Renal pelvis (tissue), 4 donors: ENCODE results near the gene HDAC4. TPM values are rescaled to one million over a fixed set of nuclear protein-coding genes. Genes with fewer than 3 reads are reported as not detected.

Experiments used
- DNase-seq: peaks from one replicate; pipeline ENCODE4 v3.0.0-alpha.2; 2013
- polyA plus RNA-seq, 3 donors: library from polyadenylated mRNA; unstranded; fragments of 120-200 nt; gene quantifications; one replicate each; pipeline ENCODE4 v1.2.1, GENCODE V29; 2013; ENCODE audit not compliant: insufficient read length in 3 of 3

The HDAC4 gene
- polyA plus RNA-seq, 3 donors, result 13.7 to 23.9 (median 14.0) TPM

DNA sequence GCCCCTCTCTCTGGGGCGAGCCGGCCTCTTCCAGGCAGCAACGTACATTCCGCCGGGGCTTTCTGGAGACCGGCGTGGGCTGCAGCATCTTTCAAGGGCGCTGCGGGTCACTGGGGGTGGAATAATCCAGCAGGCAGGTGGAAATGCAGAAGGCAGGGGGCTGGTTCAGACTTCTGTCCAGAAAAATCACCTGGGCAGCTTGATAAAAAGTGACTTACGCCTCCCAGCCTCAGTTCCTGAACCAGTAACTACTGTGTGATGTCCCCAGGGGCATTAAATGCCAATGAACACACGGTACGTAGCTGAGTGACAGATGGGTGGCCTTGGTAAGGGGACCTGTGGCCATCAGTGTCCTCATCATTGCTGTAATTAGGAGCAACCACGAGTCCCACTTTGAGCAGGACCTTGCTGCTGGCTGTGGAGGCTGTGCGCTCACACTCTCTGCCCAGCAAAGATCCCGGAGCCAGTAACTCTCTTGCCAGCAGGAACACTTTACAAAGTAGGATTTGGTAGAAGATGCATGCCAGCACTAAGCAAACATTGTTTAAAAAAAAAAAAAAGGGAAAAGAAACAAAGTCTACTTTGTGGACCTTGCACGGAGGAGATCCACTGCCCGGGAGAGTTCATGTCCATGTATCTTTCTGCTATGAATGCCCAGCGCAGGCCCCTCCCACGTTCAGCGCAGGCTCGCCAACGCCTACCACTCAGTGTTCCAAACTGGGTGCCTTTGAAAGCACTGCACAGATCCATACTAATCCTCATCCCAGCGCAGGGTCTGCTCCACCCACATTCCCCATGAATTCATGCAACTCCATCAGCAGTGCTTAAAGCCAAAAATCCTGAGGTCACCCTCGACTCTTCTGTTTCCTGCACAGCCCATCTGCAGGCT, 177.3 kb downstream of the HDAC4 start:
- no peak for DNase-seq

DNA sequence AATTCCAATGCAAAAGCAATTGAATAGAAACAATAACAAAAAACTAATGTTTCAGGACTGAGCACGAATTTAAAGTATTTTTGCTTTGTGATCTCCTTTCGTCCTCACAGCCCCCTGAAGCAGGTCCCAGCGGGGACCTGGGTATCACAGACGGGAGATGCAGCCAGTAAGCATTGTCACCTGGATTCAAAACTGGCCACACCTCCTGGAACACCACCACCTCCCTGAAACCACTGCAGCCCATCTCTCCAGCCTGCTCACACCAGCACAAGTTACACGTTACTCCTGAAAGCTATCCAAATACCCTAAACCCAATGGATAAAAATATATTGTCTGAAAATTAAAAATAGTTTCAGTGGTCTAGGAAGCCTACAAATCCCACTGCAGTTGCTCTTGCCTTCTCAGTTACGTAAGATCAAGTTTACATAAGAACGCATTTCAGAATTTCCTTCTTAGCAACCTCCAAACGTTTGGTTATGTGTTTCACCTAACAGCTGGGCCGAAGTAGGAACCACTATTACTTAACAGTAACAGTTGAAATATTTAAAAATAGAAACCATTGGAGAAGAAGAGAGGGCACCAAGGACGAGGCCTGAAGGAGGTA, 178.0 kb downstream of the HDAC4 start:
- DNase-seq, result no peak

DNA sequence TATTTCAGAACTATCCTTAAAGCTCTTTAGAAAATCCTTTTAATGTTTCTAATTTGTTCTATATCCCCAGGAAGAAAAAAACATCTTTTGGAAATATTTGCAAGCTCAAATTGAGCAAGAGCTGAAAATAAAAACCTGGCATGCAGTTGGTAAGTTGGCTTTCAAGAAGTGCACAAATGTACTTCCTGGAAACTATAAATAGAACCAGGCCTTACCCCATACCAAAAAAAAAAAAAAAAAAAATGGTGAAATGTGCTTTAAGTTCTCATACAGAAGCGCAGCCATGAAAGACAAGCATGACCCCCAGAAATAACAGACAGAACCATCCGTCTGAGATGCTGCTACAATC, 178.5 kb downstream of the HDAC4 start:
- DNase-seq, result no peak

DNA sequence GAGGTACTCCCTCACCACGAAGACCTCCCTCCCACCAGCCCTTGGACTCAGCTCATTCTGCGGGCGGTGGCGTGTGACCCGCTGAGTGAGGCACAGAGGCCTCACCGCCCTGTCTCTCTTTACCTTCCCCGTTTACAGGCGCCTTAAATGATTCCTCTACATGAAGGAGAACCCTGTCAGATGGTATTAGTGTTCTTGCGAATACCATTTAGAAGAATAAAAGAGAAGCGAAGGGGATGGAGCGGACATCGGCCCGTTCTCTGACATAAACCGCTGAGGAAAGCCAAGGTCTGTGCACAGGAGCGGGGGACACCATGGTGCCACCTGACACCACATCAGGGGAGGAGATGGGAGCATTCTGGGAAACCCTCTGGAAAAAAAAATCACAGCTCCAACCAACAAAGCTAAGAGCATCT, 179.8 kb downstream of the HDAC4 start:
- no peak for DNase-seq

DNA sequence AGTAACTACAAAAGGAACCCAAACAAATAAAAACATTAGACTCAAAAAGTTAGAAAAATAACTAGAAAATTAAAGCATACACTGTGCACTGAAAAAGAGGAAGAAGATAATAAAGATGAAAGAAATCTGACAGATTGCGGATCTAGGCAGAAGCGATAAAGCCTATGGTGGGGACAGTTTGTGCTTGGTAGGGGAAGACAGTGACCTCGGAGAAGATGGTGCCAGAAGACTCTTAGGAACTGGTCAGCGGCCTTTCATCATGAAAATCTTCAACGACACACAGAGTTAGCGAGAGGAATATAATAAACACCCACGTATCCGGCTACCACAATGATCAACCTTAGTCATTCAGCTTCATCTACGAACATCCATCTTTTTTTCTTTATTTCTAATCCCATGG, 180.5 kb downstream of the HDAC4 start:
- DNase-seq, result no peak

DNA sequence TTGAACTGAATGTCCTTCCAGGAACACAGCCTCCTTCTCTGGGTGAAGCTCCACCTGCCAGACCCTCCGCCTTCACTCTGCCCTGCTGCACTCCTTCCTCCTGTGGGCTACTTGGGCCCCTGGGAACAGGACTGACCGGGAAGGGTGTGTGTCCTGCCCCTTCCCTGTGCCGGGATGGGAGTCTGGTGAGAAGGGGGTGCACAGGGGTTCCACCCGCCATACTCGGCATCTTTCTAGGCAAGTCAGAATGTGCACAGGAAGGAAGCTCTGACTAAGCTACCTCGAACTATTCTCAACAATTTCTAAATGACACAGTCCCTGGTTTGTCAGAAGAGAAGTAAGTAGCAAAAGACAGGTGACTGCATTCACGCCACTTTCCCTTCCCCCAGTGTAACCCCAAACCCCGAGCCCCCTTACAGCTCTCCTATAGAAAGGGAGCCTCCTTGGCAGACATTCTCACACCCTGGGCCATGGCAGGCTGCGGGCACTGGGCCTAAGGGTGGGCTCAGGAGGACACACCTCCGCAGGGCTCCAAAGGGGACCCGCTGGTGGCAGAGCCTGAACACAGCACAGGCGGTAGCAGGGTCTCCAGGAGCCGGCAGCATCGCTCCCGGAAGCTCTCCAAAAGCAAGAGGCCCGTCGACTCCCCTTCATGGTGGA, 184.1 kb downstream of the HDAC4 start:
- DNase-seq, result no peak

DNA sequence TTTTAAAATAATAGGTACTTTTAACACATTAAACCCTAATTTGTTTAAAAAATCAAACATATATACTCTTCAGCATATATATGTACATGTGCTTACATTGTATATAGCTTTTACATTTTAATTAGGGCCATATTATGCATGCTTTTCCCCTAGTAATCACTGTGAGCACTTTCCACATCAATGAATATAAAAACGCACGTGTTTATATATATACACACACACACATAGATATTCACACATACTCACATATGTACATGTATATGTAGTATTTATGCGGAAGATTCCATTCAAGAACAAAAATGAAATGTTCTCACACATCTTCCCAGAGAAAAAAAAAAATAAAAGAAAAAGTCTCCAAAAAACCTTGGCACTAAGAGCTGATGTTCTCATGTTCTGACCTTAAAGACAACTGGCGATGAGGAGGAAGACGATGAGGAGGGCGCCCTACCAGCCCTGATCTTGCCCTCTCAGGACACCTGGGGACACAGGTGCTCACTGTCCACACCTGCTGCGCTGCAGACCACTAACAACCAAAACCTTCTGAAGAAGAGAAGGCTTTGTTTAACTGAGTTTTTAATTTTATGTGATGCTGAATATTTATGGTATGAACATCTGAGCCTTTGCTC, 184.7 kb downstream of the HDAC4 start:
- no peak for DNase-seq

DNA sequence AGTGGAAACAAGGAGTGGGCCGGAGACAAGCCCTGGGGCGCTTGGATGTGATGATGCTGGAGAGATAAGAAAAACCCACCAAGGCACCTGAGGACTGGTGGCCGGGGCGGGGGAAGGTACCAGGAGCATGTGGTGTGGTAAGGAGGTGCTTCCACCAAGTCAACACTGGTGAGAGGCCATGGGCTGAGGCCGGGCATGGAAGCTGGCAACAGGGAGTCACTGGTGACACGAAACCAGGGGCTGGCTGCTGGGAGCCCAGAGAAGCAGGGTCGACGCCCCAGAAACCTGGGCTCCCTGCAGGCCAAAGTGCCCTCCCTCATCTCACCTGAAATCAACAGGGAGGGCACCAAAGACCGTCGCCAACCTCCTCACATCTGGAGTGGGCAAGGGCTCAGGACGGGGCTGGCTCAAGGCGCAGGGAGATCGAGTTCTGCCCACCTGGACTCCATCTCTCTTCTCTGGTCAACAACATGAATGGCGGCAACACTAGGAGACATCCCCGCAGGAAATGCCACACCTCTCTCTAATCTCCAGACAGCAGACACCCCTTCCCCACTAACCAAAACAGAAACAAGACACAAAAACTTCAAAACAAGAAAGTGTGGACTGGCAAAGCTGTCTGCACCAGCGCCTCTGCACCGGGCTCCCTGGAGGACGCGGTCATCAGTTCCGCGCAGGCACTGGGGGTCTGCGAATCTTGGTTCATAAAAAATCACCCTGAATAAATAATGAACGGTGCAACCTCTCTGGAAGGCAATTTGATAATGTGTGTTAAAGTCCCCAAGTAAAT, 185.5 kb downstream of the HDAC4 start:
- no peak for DNase-seq

DNA sequence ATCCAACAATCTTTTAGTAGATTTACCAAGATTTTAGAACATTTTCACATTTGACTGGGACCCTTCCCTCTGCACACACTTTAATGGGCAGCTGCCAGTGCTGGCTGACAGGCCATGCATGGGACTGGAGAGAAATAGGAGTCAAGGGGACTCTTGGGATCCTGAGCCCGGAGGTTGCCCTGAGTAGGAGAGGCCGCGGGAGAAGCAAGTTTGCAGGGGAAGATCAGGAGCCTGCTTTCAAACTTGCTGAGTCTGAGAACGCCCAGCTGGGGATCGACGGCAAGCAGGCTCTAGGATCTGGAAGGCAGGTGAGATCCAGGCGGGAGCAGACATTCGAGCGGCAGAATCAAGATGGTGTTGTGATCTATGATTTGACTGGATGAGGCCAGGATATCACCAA, 186.1 kb downstream of the HDAC4 start:
- DNase-seq, result no peak

DNA sequence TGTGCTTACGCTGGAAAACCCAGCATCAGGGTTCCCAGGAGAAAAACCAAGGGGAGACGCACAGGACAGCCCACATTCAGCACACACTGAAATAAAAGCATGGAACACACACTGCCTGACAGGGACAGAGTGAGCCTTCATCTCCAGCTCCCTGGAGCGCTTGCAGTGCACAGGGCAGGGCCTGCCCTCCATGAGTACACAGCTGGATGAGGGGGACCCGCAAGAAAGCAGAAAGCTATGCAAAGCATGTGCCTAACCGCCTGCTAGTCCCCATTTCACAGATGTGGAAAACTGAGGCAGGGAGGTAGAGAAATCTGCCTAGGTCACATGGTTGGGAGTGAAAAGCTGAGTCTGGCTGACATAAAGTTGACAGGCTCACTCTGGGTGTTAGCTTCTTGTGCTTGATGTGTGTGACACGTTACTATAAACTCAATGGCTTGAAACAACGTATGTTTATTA, 187.1 kb downstream of the HDAC4 start:
- no peak for DNase-seq

DNA sequence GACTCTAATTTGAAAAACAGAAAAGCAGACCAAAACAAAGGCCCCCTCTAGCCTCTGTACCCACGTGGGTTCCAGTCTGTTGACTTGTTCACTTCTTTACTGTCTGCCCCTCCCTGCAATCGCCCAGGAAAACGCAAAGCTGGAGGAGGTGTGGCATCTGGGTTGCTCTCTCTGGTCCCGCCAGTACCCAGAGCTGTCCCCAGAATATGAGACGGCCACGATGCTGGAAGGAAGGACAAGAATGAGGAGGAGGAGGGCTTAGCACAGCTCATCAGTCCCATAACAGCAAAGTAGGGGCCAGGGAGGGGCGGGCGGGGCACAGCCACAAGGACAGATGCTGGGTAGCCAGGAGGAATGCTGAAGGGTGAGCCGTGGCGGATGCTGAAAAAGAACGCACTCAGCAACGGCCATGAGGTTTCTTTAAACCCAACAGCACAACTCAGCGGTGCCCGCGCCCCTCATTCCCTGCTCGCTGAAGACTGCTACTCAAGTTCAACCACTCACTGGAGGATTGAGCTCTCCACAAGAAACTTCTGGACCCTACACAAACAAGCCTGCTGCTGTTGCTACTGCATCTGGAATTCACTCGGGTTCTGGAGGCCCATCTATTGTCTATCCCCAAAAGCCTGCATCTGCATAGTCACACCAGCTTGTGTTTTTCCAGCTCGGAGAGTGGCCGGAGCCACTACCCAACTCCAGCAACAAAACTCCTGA, 187.7 kb downstream of the HDAC4 start:
- no peak for DNase-seq

DNA sequence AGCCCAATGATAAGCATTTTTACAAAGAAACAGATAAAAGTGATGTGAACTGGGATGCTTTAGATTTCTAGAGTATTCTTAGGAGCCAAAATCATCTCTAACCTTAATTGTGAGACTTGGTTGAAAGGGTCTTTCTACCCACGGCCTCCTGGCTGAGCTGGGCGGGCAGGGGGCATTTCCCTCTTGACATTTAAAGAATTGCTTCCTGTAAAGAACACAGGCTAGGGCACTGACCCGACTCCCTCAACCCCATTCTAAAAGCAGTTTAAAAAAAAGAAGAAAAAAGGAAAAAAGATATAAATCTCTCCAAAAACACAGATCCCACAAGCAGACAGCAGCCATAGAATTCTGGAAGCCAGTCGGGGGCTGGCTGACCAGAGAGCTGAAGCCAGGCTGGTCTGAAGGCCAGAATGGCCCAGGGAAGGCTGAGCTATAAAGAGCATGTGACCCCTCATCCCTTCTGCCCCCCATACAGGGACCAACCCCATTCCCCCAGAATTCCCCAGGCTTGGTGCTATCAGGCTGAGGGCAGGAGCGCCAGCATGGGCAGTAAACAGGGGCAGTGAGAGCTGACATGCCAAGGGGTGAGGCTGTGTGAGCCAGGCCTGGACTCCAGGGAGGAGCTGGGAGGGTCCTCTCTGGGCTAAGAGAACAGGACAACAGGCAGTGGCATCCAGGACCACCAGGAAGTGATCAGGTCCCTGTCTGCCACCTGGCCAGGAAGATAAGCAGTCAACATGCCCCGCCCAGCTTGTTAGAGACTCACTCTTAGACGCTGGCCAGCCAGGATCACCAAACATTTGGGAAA, 188.5 kb downstream of the HDAC4 start:
- DNase-seq, result no peak

DNA sequence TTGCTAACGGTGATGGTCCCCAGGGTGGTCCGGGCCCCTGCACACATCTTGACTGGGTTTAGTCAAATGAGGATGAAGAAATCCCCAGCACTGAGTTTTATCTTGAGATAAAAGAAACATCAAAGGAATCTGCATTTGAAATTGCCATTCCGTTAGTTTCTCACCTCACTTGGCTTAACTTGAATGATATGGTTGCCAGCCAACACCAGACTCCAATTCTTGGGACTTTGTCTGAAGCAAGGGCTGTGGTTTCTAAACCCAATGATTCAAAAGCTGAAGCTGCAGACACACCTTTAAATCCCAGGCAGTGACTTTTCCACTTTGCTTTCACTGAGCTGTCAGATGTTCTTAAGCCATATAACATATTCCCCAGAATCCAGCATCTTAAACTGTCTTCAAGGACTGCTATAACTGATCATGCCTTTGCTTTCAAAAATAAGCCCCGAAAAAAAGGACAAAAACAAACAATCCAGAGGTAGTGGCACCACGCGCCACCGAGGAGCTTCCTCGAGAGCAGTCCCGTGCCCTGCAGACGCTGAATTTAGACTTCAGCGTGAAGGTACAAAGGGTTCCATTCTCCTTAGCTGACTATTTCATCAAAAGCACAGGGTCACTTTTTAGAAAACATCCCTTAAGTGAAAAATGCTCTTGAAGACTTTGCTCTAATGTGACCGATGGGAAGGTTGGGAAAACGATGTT, 189.3 kb downstream of the HDAC4 start:
- no peak for DNase-seq

DNA sequence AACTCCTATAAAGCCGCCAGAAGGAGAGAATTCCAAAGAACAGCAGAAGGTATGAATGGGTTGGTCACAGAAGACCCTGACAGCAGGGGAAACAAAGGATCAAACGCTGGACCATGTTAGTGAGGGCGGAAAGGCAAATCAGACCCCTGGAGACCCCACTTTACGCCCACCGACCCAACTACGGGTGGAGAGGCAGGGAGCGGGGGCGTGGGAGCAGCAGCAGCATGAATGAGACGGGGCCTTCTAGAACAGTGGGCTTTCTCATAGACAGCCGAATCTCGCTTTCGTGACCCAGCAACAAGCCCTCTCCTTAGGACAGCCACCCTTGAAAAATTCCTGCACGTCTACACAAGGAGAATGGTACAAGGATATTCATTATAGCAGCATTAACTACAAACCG, 191.0 kb downstream of the HDAC4 start:
- no peak for DNase-seq

DNA sequence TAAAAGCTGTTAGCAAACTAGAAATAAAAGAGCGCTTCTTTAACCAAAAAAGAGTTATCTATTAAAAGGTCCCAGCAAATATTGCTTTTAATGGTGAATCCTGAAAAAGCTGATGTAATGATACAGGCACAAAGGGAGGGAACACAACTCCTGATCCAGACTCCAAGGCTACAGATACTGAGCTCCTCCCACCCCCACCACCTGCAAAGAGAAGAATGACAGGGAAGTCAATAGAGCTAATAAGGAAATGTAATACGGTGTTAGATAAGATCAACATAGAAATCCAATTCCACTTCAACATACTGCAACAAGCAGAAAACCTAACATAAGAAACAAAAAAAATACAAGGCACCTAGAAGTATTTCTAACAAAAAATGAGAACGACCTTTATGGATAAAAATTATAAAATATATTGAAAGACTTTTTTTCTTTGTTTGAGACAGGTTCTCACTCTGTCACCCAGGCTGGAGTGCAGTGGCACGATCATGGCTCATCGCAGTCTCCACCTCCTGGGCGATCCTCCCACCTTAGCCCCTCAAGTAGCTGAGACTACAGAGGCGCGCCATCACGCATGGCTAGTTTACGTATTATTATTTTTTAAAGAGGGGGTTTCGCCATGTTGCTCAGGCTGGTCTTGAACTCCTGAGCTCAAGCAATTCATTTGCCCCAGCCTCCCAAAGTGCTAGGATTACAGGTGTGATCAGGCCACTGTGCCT, 192.2 kb downstream of the HDAC4 start:
- no peak for DNase-seq

DNA sequence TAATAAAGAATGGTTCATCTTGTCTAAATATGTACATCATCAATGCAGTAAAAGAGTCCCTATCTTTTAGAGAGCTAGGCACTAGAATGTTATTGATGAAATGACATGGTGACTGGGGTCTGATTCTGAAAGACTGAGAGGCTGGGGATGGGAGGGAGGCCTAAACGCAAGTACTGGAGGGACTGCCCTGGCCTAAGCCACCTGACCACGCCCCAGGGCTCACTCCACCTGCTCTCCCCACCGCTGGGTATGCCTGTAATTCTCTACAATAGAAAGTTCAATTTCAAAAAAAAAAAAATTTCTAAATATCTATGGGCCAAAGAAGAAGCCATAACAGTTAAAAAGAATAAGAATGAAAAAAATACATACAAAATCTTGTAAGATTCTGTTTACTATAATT, 194.0 kb downstream of the HDAC4 start:
- no peak for DNase-seq

DNA sequence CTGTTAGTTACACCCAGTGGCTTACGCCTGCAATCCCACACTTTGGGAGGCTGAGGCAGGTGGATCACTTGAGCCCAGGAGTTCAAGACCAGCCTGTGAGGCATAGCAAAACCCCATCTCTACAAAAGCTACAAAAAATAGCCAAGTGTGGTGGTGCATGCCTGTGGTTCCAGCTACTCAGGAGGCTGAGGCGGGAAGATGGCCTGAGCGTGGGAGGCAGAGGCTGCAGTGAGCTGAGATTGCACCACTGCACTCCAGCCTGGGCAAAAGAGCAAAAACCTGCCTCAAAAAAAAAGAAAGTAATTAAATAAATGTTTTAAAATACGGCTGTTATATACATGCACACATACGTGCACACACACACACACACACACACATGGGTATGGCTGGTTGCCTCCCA, 194.8 kb downstream of the HDAC4 start:
- no peak for DNase-seq

DNA sequence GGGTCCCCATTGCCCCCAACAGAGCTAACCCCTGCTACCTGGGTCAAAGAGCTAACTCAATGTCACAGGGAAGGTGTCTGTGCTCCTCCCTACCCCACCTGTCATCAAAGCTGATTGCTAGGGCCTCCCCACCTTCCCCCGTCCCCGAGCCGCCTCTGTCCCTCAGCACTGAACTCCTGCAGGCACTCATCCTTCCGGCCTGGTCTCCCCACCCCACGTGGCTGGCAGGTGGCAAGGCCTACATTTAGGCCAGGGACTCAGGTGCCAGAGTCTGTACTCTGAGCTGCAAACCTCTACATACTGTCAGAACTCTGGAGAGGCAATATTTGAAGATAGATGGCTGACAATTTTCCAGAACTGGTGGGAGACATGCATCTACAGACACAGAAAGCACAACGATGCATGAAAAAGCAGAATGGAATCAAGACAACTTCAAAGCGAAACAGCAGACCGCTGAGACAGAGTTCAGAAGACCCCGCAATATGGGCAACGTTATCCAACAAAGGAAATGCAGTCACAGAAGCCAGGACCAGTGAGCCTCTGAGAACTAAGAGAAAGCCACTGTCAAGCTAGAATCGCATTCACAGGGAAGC, 195.8 kb downstream of the HDAC4 start:
- DNase-seq, result no peak
